H1 (cell line): ENCODE data around the gene CIB4. TPM values are rescaled to one million over a fixed set of nuclear protein-coding genes. Genes with fewer than 3 reads are reported as not detected.

Source experiments
- CTCF ChIA-PET: fragments of 300-600 bp; sonication (Branson Sonifier 250); formaldehyde crosslinking; loops from one replicate; lab custom pipeline; 2021; ENCODE audit not compliant: partially characterized antibody; lab: Charles Lee
- POLR2A ChIA-PET: fragments of 300-600 bp; sonication (Branson Sonifier 250); formaldehyde crosslinking; loops from one replicate; lab custom pipeline; 2021; ENCODE audit warnings: inconsistent platforms; ENCODE audit not compliant: partially characterized antibody; lab: Charles Lee
- DNase-seq, 2 experiments: peaks; one replicate each; pipeline versions ENCODE4 v3.0.0 to v3.0.0-alpha.2; 2010 to 2022; ENCODE audit warnings: low spot score in 2 of 2, low read depth in 1 of 2, mixed read lengths in 1 of 2
- FAIRE-seq: peaks from 2 replicates; lab custom pipeline; 2011; peaks lifted over from hg19 to GRCh38; lab: Jason Lieb, UNC
- H2AFZ ChIP-seq: 2 replicates; pipeline ENCODE4 v1.8.1; 2012; ENCODE audit warnings: low read length, inconsistent platforms
- H2AK5ac ChIP-seq: 2 replicates; pipeline ENCODE4 v1.6.1; 2013; ENCODE audit warnings: low read depth, low read length
- H2BK120ac ChIP-seq: replicated peaks from 2 replicates; pipeline ENCODE3; 2013; ENCODE audit warnings: low read depth, low read length, inconsistent platforms
- H2BK12ac ChIP-seq: 2 replicates; pipeline ENCODE4 v1.6.1; 2013; ENCODE audit warnings: low read depth, low read length
- H2BK15ac ChIP-seq: 2 replicates; pipeline ENCODE4 v1.6.1; 2013; ENCODE audit warnings: low read length
- H2BK20ac ChIP-seq: 2 replicates; pipeline ENCODE4 v1.6.1; 2013; ENCODE audit warnings: low read length
- H2BK5ac ChIP-seq: 2 replicates; pipeline ENCODE4 v1.6.1; 2013; ENCODE audit warnings: low read depth, low read length
- H3K14ac ChIP-seq: 2 replicates; pipeline ENCODE4 v1.6.1; 2013; ENCODE audit warnings: inconsistent platforms; ENCODE audit not compliant: insufficient read length
- H3K18ac ChIP-seq: 2 replicates; pipeline ENCODE4 v1.6.1; 2013; ENCODE audit warnings: low read length; ENCODE audit errors: extremely low read depth
- H3K23ac ChIP-seq: 2 replicates; pipeline ENCODE4 v1.6.1; 2013; ENCODE audit warnings: inconsistent platforms; ENCODE audit not compliant: insufficient read length
- H3K23me2 ChIP-seq: 2 replicates; pipeline ENCODE4 v1.6.1; 2013; ENCODE audit warnings: low read depth, low read length
- H3K27ac ChIP-seq: 2 replicates; pipeline ENCODE4 v1.6.1; 2011; ENCODE audit warnings: low read depth, low read length, inconsistent platforms
- H3K27me3 ChIP-seq, 4 experiments: replicated peaks in 1 of 4; 1 replicate in 1 of 4; 2 replicates in 3 of 4; pipeline versions ENCODE4 v1.6.1 to v1.8.1; 2011 to 2013; ENCODE audit warnings: low read length in 3 of 4, mild to moderate bottlenecking in 3 of 4, inconsistent platforms in 2 of 4, mixed read lengths in 2 of 4, moderate library complexity in 1 of 4; ENCODE audit not compliant: control insufficient read depth in 3 of 4, insufficient read depth in 3 of 4; ENCODE audit errors: extremely low read depth in 1 of 4
- H3K36me3 ChIP-seq, 4 experiments: 2 replicates each; pipeline versions ENCODE4 v1.6.1 to v1.8.1; 2011 to 2013; ENCODE audit warnings: mild to moderate bottlenecking in 4 of 4, low read length in 3 of 4, moderate library complexity in 2 of 4, control low read depth in 1 of 4, inconsistent platforms in 1 of 4; ENCODE audit not compliant: insufficient read depth in 4 of 4, control insufficient read depth in 2 of 4
- H3K4ac ChIP-seq: replicated peaks from 2 replicates; pipeline ENCODE3; 2013; ENCODE audit warnings: low read length, low read depth, mixed read lengths, inconsistent platforms; ENCODE audit not compliant: insufficient read length
- H3K4me1 ChIP-seq, 4 experiments: replicated peaks in 1 of 4; 1 replicate in 1 of 4; 2 replicates in 3 of 4; pipeline versions ENCODE4 v1.6.1 to v1.8.1; 2011 to 2013; ENCODE audit warnings: low read length in 3 of 4, inconsistent platforms in 2 of 4, mixed read lengths in 1 of 4; ENCODE audit not compliant: insufficient read depth in 4 of 4, control insufficient read depth in 3 of 4
- H3K4me2 ChIP-seq, 2 experiments: 2 replicates each; pipeline versions ENCODE4 v1.6.1 to v1.8.1; 2011 to 2013; ENCODE audit warnings: low read depth in 2 of 2, low read length in 2 of 2, control low read depth in 1 of 2, inconsistent platforms in 1 of 2, mild to moderate bottlenecking in 1 of 2; ENCODE audit not compliant: insufficient read depth in 1 of 2
- H3K4me3 ChIP-seq, 4 experiments: fragments of 200-600, 300-600 bp in 1 of 4; sonication (generic), shearing (Covaris generic), sonication (Bioruptor Twin) in 1 of 4; 2 replicates each; pipeline versions ENCODE4 v1.5.1 to v1.8.1; 2011 to 2016; ENCODE audit warnings: low read length in 4 of 4, low read depth in 3 of 4, control low read depth in 2 of 4, inconsistent platforms in 2 of 4, mild to moderate bottlenecking in 2 of 4, mixed read lengths in 1 of 4, moderate library complexity in 1 of 4; ENCODE audit not compliant: insufficient read depth in 2 of 4; ENCODE audit errors: extremely low read depth in 1 of 4
- H3K56ac ChIP-seq: replicated peaks from 2 replicates; pipeline ENCODE3; 2013; ENCODE audit warnings: low read depth, mild to moderate bottlenecking, mixed read lengths, low read length, inconsistent platforms; ENCODE audit not compliant: insufficient read length
- H3K79me1 ChIP-seq: 2 replicates; pipeline ENCODE4 v1.6.1; 2013; ENCODE audit warnings: low read depth, low read length, control low read depth
- H3K79me2 ChIP-seq, 2 experiments: 2 replicates each; pipeline versions ENCODE4 v1.6.1 to v1.8.1; 2012 to 2013; ENCODE audit warnings: low read length in 2 of 2, mild to moderate bottlenecking in 2 of 2, inconsistent platforms in 1 of 2; ENCODE audit not compliant: insufficient read depth in 2 of 2, control insufficient read depth in 1 of 2
- H3K9ac ChIP-seq, 4 experiments: replicated peaks in 1 of 4; 1 replicate in 1 of 4; 2 replicates in 3 of 4; pipeline versions ENCODE4 v1.6.1 to v1.8.1; 2011 to 2013; ENCODE audit warnings: low read depth in 3 of 4, low read length in 3 of 4, control low read depth in 2 of 4, mild to moderate bottlenecking in 2 of 4, moderate library complexity in 2 of 4, inconsistent platforms in 1 of 4; ENCODE audit errors: extremely low read depth in 1 of 4
- H3K9me3 ChIP-seq, 2 experiments: 2 replicates each; pipeline versions ENCODE4 v1.6.1 to v1.8.1; 2012 to 2013; ENCODE audit warnings: mild to moderate bottlenecking in 2 of 2, moderate library complexity in 2 of 2, control low read depth in 1 of 2, inconsistent platforms in 1 of 2, low read depth in 1 of 2, low read length in 1 of 2, mixed read lengths in 1 of 2; ENCODE audit not compliant: insufficient read depth in 2 of 2
- H4K20me1 ChIP-seq, 2 experiments: replicated peaks in 1 of 2; 2 replicates each; pipeline versions ENCODE3 to v1.8.1; 2011 to 2013; ENCODE audit warnings: inconsistent platforms in 2 of 2, low read length in 2 of 2, mild to moderate bottlenecking in 1 of 2; ENCODE audit not compliant: insufficient read depth in 2 of 2, control insufficient read depth in 1 of 2
- H4K5ac ChIP-seq: 2 replicates; pipeline ENCODE4 v1.6.1; 2013; ENCODE audit warnings: low read length, low read depth, mixed read lengths, inconsistent platforms; ENCODE audit not compliant: insufficient read length
- H4K8ac ChIP-seq: 2 replicates; pipeline ENCODE4 v1.8.0; 2013; ENCODE audit warnings: mild to moderate bottlenecking, moderate library complexity, low read length, inconsistent platforms; ENCODE audit not compliant: insufficient read depth; ENCODE audit errors: extremely low read depth
- H4K91ac ChIP-seq: replicated peaks from 2 replicates; pipeline ENCODE3; 2013; ENCODE audit warnings: low read length, mixed read lengths, inconsistent platforms; ENCODE audit not compliant: insufficient read length
- BCL11A ChIP-seq, 2 experiments: IDR thresholded peaks; one replicate each; pipeline ENCODE4 v1.6.1; 2011; ENCODE audit warnings: low read depth in 2 of 2, low read length in 2 of 2, mild to moderate bottlenecking in 2 of 2
- BRCA1 ChIP-seq: IDR thresholded peaks from 2 replicates; pipeline ENCODE4 v1.6.1; 2012; ENCODE audit warnings: low read depth, low read length, improper control_type of control experiment
- CHD1 ChIP-seq: IDR thresholded peaks from 2 replicates; pipeline ENCODE4 v1.6.1; 2012; ENCODE audit warnings: low read depth, low read length, improper control_type of control experiment
- CHD2 ChIP-seq: IDR thresholded peaks from 2 replicates; pipeline ENCODE4 v1.6.1; 2012; ENCODE audit warnings: low read length, improper control_type of control experiment
- GABPA ChIP-seq: IDR thresholded peaks from 2 replicates; pipeline ENCODE4 v1.6.1; 2011; ENCODE audit warnings: mild to moderate bottlenecking, low read length, moderate library complexity, borderline replicate concordance; ENCODE audit not compliant: insufficient read depth
- JUND ChIP-seq: IDR thresholded peaks from 2 replicates; pipeline ENCODE4 v1.6.1; 2011; ENCODE audit warnings: mild to moderate bottlenecking, improper control_type of control experiment, low read length
- RFX5 ChIP-seq: IDR thresholded peaks from 2 replicates; pipeline ENCODE4 v1.6.1; 2011; ENCODE audit warnings: low read depth, low read length, improper control_type of control experiment, borderline replicate concordance
- SIRT6 ChIP-seq: IDR thresholded peaks from one replicate; pipeline ENCODE4 v1.7.1; 2012; ENCODE audit warnings: low read length, inconsistent platforms
- SRF ChIP-seq: IDR thresholded peaks from 2 replicates; pipeline ENCODE4 v1.6.1; 2011; ENCODE audit warnings: mild to moderate bottlenecking, low read depth, low read length, moderate library complexity
- TBP ChIP-seq: IDR thresholded peaks from 2 replicates; pipeline ENCODE4 v1.6.1; 2011; ENCODE audit warnings: low read depth, low read length, improper control_type of control experiment
- TCF12 ChIP-seq: IDR thresholded peaks from 2 replicates; pipeline ENCODE4 v1.6.1; 2011; ENCODE audit warnings: low read depth, mild to moderate bottlenecking, low read length
- TEAD4 ChIP-seq: IDR thresholded peaks from 2 replicates; pipeline ENCODE4 v1.6.1; 2012; ENCODE audit warnings: low read depth, low read length, inconsistent platforms, mixed read lengths
- WGBS, 2 experiments: shearing (Covaris generic) in 1 of 2; methylation state at CpG; one replicate each; pipeline versions ENCODE4 v1.1.6 to v1.1.7; 2013 to 2015; ENCODE audit warnings: low lambda C conversion rate in 2 of 2, mixed read lengths in 2 of 2, inconsistent platforms in 1 of 2, low coverage in 1 of 2, missing lambda C conversion rate in 1 of 2; ENCODE audit not compliant: insufficient replicate concordance in 2 of 2, insufficient coverage in 1 of 2, insufficient read length in 1 of 2; ENCODE audit errors: extremely low coverage in 1 of 2, missing lambda C conversion rate in 1 of 2; 5-methylcytosine and 5-hydroxymethylcytosine counted together
- polyA plus RNA-seq, 7 experiments: library from polyadenylated mRNA; depleted of rRNA in 3 of 7; stranded (reverse) in 5 of 7; unstranded in 2 of 7; fragments of >200 nt in 5 of 7; fragments of 200-250 nt in 2 of 7; gene quantifications; 1 replicate in 5 of 7; 2 replicates in 1 of 7; 4 replicates in 1 of 7; pipeline versions ENCODE4 v1.2.1 to v1.2.3, GENCODE V29; 2011 to 2013; ENCODE audit warnings: missing spikeins in 2 of 7, mixed read lengths in 2 of 7
- total RNA-seq: library from RNA; stranded (reverse); fragmentation: NEBNext Ultra II Directional; extraction: Animal tissue kit (Norgen Biotek cat#: 25700); gene quantifications from 2 replicates; pipeline ENCODE4 v1.2.1, GENCODE V29; 2021
- TF ChIP-seq, protein P1 (sequence below): IDR thresholded peaks from 2 replicates; pipeline ENCODE4 v1.6.1; 2012; ENCODE audit warnings: inconsistent platforms

The CIB4 gene
- total and polyA plus RNA-seq, 2 of the 8 experiments (the other 6 are each of a cell fraction or from before 2014, with no cell fraction given), result not detected

DNA sequence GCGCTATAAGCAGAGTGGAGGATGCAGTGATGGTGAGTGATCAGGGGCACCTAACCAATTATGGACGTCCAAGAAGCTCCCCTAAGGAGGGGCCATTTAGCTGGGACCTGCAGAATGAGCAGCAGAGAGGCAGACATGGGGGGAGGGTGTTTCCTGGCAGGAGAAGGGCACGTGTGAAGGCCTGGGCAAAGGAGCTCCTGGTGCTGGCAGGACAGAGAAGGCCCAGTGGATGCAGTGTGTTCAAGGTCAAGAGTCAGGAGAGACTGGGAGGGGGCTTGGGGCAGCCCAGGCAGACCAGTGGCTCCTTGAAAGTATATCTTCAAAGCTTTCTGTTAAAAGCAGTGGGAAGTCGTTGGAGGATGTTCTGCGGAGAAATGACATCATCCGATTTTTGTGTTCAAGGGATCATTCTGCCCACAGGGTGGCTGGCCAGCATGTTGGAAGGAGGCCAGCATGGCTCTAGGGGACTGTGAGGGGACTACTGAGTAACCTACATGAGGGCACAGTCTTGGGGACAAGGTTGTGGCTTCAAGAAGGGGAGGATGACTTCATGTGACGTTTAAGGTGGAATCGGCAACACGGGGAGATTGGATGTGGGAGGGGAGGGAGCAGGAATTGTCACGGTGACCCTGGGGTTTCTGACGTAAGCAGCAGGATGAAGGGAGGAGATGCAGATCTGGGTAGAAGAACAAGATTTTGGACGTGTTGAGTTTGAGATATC is 9.0 kb upstream of the CIB4 start:
- CTCF ChIA-PET, result interaction anchor here (1.0 to 1.6 kb wide), 4 partner anchors 14 to 90 kb away, joined by 3 read pairs; no protein-coding TSS in a partner anchor
- no peak for FAIRE-seq
- TF ChIP-seq RFX5 (no peak), JUND (no peak), GABPA (no peak), TBP (no peak), SRF (no peak), CHD1 (no peak), TCF12 (no peak), BCL11A (IDR thresholded peaks at IDR 0.05; ENCODE audit: low read depth in 2 of 2, low read length in 2 of 2) (no peak), SIRT6 (no peak), TEAD4 (no peak), BRCA1 (no peak), CHD2 (no peak)
- TF ChIP-seq, protein P1, sequence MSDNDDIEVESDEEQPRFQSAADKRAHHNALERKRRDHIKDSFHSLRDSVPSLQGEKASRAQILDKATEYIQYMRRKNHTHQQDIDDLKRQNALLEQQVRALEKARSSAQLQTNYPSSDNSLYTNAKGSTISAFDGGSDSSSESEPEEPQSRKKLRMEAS, result no peak

More for the DNA sequence above, 9.0 kb upstream of the CIB4 start:
- H2BK12ac ChIP-seq, result no peak overlapping the region
- H3K79me2 ChIP-seq, result no peaks in the 10 kb centered on the region
- no peak overlapping the region for H3K23ac ChIP-seq
- no peak overlapping the region for H3K27ac ChIP-seq
- no peak overlapping the region for H3K14ac ChIP-seq
- no peak overlapping the region for H2BK20ac ChIP-seq
- H2AFZ ChIP-seq, result no peak overlapping the region
- POLR2A ChIA-PET, result interaction anchor here (1.4 kb wide), 1 partner anchor 9 kb away, joined by 4 read pairs; the partner anchor contains the start of gene CIB4
- no peak overlapping the region for H3K4ac ChIP-seq
- H2BK120ac ChIP-seq, result no peak overlapping the region
- H3K23me2 ChIP-seq, result no peaks in the 10 kb centered on the region
- H3K9me3 ChIP-seq, result no peaks in the 10 kb centered on the region
- H2AK5ac ChIP-seq, result no peak overlapping the region
- H4K8ac ChIP-seq, result no peak overlapping the region
- no peak overlapping the region for H4K5ac ChIP-seq
- peaks cover 0 to 9% (median 5%) of the 10 kb centered on the region in 4 experiments; a peak in 6 of 7 replicates for H3K4me1 ChIP-seq
- H3K9ac ChIP-seq, result no peak overlapping the region
- DNase-seq, result no peak
- H4K91ac ChIP-seq, result no peak overlapping the region
- no peaks in the 10 kb centered on the region for H3K36me3 ChIP-seq
- no peak overlapping the region for H3K4me3 ChIP-seq
- 0 out of 2 replicates have a peak overlapping the region, but pooled peaks have one; percentile 46 for H2BK15ac ChIP-seq
- H3K79me1 ChIP-seq, result no peaks in the 10 kb centered on the region
- no peaks in the 10 kb centered on the region for H4K20me1 ChIP-seq
- H3K27me3 ChIP-seq, result peaks cover 0 to 3% (median 0%) of the 10 kb centered on the region in 4 experiments; a peak in 2 of 7 replicates
- no peak overlapping the region for H2BK5ac ChIP-seq
- H3K56ac ChIP-seq, result no peak overlapping the region
- H3K4me2 ChIP-seq, result no peak overlapping the region
- H3K18ac ChIP-seq, result no peak overlapping the region
- WGBS, 2 experiments, result 89% methylated on average over 12 of the region's 12 CpGs; no CpG with 5 or more reads in 1 of the 2 experiments
